ENCODE results near the gene ADGRD2.

Gene ADGRD2

GRCh38 chr9:124506931-124507879 lies 57.0 kb downstream of the ADGRD2 start, which contains the start of gene NR5A1:
TSS of gene NR5A1 (minus strand) at chr9:124507399. CDS start at chr9:124503395, 4,004 bp downstream.
- Histone ChIP-seq H3K36me3 (replicated peaks; ENCODE audit: low read depth, low read length) (no peaks in the 10 kb centered on the region), H3K79me2 (ENCODE audit: low read length) (no peaks in the 10 kb centered on the region), H3K4me1 (ENCODE audit: low read length) (no peaks in the 10 kb centered on the region), H2AFZ (ENCODE audit: low read depth, low read length) (no peak within 1 kb of the TSS), H3K4me3 (ENCODE audit: low read length) (no peak within 1 kb of the TSS), H3K4me2 (ENCODE audit: low read length) (no peak within 1 kb of the TSS), H3K27me3 (ENCODE audit: low read depth, low read length) (no peaks in the 10 kb centered on the region), H3K9ac (ENCODE audit: low read length) (no peak within 1 kb of the TSS), H3K9me3 (ENCODE audit: insufficient read depth, low read length) (no peaks in the 10 kb centered on the region), H3K27ac (ENCODE audit: low read length) (no peak within 1 kb of the TSS), H4K20me1 (ENCODE audit: insufficient read depth, low read length) (no peaks in the 10 kb centered on the region)
- no peak for TF ChIP-seq EZH2phosphoT487 (IDR thresholded peaks at IDR 0.05; ENCODE audit: low read depth)
- TF ChIP-seq CTCF (IDR thresholded peaks at IDR 0.05; ENCODE audit: low read depth, low read length): no peak

GRCh38 chr9:124507880-124508423 lies 57.7 kb downstream of the ADGRD2 start:
- Histone ChIP-seq H4K20me1 (ENCODE audit: insufficient read depth, low read length) (no peaks in the 10 kb centered on the region), H3K9me3 (ENCODE audit: insufficient read depth, low read length) (no peaks in the 10 kb centered on the region), H3K27ac (ENCODE audit: low read length) (no peak overlapping the region), H3K4me2 (ENCODE audit: low read length) (no peak overlapping the region), H3K79me2 (ENCODE audit: low read length) (no peaks in the 10 kb centered on the region), H2AFZ (ENCODE audit: low read depth, low read length) (no peak overlapping the region), H3K36me3 (replicated peaks; ENCODE audit: low read depth, low read length) (no peaks in the 10 kb centered on the region), H3K4me1 (ENCODE audit: low read length) (no peaks in the 10 kb centered on the region), H3K9ac (ENCODE audit: low read length) (no peak overlapping the region), H3K4me3 (ENCODE audit: low read length) (no peak overlapping the region), H3K27me3 (ENCODE audit: low read depth, low read length) (no peaks in the 10 kb centered on the region)
- no peak for TF ChIP-seq EZH2phosphoT487 (IDR thresholded peaks at IDR 0.05; ENCODE audit: low read depth)
- no peak for TF ChIP-seq CTCF (IDR thresholded peaks at IDR 0.05; ENCODE audit: low read depth, low read length)

GRCh38 chr9:124510650-124511425 lies 60.6 kb downstream of the ADGRD2 start:
- Histone ChIP-seq H3K4me1 (ENCODE audit: low read length) (no peaks in the 10 kb centered on the region), H2AFZ (ENCODE audit: low read depth, low read length) (no peak overlapping the region)
- TF ChIP-seq CTCF (IDR thresholded peaks at IDR 0.05; ENCODE audit: low read depth, low read length) (no peak), EZH2phosphoT487 (IDR thresholded peaks at IDR 0.05; ENCODE audit: low read depth) (no peak)

GRCh38 chr9:124511426-124511840 lies 61.2 kb downstream of the ADGRD2 start:
- Histone ChIP-seq H3K4me3 (ENCODE audit: low read length) (no peak overlapping the region), H2AFZ (ENCODE audit: low read depth, low read length) (no peak overlapping the region), H4K20me1 (ENCODE audit: insufficient read depth, low read length) (no peaks in the 10 kb centered on the region), H3K4me2 (ENCODE audit: low read length) (no peak overlapping the region), H3K27me3 (ENCODE audit: low read depth, low read length) (no peaks in the 10 kb centered on the region), H3K9me3 (ENCODE audit: insufficient read depth, low read length) (no peaks in the 10 kb centered on the region), H3K79me2 (ENCODE audit: low read length) (no peaks in the 10 kb centered on the region), H3K27ac (ENCODE audit: low read length) (no peak overlapping the region), H3K4me1 (ENCODE audit: low read length) (no peaks in the 10 kb centered on the region), H3K9ac (ENCODE audit: low read length) (no peak overlapping the region), H3K36me3 (replicated peaks; ENCODE audit: low read depth, low read length) (no peaks in the 10 kb centered on the region)
- TF ChIP-seq CTCF (IDR thresholded peaks at IDR 0.05; ENCODE audit: low read depth, low read length) (no peak), EZH2phosphoT487 (IDR thresholded peaks at IDR 0.05; ENCODE audit: low read depth) (no peak)

More at GRCh38 chr9:124510650-124511425, 60.6 kb downstream of the ADGRD2 start:
- H3K27me3 ChIP-seq (ENCODE audit: low read depth, low read length): no peaks in the 10 kb centered on the region
- H4K20me1 ChIP-seq (ENCODE audit: insufficient read depth, low read length): no peaks in the 10 kb centered on the region
- no peak overlapping the region for H3K4me2 ChIP-seq (ENCODE audit: low read length)
- no peak overlapping the region for H3K9ac ChIP-seq (ENCODE audit: low read length)
- no peak overlapping the region for H3K27ac ChIP-seq (ENCODE audit: low read length)
- H3K36me3 ChIP-seq (replicated peaks; ENCODE audit: low read depth, low read length): no peaks in the 10 kb centered on the region
- H3K4me3 ChIP-seq (ENCODE audit: low read length): no peak overlapping the region
- no peaks in the 10 kb centered on the region for H3K9me3 ChIP-seq (ENCODE audit: insufficient read depth, low read length)
- H3K79me2 ChIP-seq (ENCODE audit: low read length): no peaks in the 10 kb centered on the region

Data from OCI-LY3 (cell line).